Adipocyte (in vitro differentiated cells): ENCODE measurements around the gene KMT2B.

Experiments
- DNase-seq: peaks from one replicate; pipeline ENCODE4 v3.0.0-alpha.2; 2015; ENCODE audit warnings: low read depth
- H3K27me3 ChIP-seq: replicated peaks from 2 replicates; pipeline ENCODE4 v1.7.0; 2013; ENCODE audit warnings: mild to moderate bottlenecking, low read length, moderate library complexity; ENCODE audit not compliant: control insufficient read depth, insufficient read depth
- H3K36me3 ChIP-seq: 2 replicates; pipeline ENCODE4 v1.7.0; 2013; ENCODE audit warnings: low read length, mild to moderate bottlenecking, moderate library complexity; ENCODE audit not compliant: control insufficient read depth, insufficient read depth, severe bottlenecking
- H3K4me1 ChIP-seq: 2 replicates; pipeline ENCODE4 v1.7.0; 2013; ENCODE audit warnings: mild to moderate bottlenecking, low read length, moderate library complexity; ENCODE audit not compliant: control insufficient read depth, insufficient read depth
- H3K4me3 ChIP-seq: 2 replicates; pipeline ENCODE4 v1.7.0; 2013; ENCODE audit warnings: mild to moderate bottlenecking, low read length, moderate library complexity
- H3K9ac ChIP-seq: 2 replicates; pipeline ENCODE4 v1.7.0; 2013; ENCODE audit warnings: mild to moderate bottlenecking, low read length, moderate library complexity
- H3K9me3 ChIP-seq: 2 replicates; pipeline ENCODE4 v1.7.0; 2013; ENCODE audit warnings: mild to moderate bottlenecking, low read length, moderate library complexity; ENCODE audit not compliant: control insufficient read depth

The KMT2B gene

DNA sequence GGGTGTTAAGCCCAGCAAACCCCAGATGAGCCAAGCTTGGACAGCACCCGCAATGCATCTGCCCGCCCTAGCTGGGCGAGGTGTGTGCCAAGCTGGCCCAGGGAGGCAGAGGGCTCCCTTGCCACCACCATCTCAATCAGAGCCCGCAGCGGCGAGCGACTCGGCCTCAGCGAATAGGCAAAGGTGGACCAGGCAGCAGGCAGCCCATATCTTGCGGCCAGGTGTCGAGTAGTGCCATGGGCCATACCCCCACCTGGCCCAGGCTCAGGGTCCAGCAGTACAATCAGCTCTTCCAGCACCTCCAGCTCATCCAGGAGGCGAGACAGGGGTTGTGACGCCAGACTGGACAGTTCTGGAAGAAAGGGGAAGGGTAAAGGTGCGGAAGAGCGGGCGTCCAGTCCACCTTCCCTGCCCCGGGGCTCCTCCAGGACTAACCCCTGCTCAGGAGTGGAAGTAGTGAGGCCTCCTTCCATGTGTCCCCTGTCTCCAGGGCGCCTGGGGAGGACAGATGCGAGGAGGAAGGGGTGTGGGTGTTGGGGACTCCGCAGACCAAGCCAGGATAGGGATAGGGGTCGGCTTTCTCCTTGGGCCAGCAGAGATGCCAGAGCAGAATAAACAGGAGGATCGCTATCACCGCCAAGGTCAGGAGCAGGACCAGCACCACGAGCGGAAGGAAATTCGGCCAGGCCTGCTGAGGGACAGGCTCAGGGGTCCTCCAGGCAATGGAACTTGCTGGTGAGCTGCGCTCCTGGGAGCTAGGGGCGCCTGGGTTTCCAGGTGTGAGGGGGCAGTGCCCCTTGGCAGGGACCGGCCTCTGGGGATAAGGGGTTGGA lies 21.7 kb downstream of the KMT2B start:
- DNase-seq: no peak
- peak overlapping the region; percentile 81 for H3K9ac ChIP-seq
- peaks cover 43% of the 10 kb centered on the region for H3K36me3 ChIP-seq
- peak overlapping the region; percentile 80 for H3K4me3 ChIP-seq
- no peaks in the 10 kb centered on the region for H3K27me3 ChIP-seq
- H3K4me1 ChIP-seq: peaks cover 26% of the 10 kb centered on the region
- H3K9me3 ChIP-seq: no peaks in the 10 kb centered on the region

DNA sequence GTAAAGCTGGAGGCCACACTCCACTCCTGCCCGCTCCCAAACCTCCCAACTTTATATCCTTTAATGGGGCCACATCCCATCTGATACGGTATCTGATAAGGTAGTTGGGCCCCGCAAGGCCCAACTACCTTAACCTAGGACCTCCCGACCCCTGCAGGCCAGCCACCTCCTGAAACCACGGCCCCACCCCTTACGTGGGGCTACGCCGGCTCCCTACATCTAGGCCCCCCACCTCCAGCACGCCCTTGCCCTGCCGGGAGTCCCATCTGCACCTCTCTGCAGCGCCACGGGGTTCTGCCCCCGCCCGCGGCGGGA lies 22.3 kb downstream of the KMT2B start:
- H3K4me3 ChIP-seq: peak overlapping the region; percentile 80

GRCh38 chr19:35740423-35741202 lies 22.8 kb downstream of the KMT2B start:
- peak overlapping the region; percentile 80 for H3K4me3 ChIP-seq
- H3K9ac ChIP-seq: peak overlapping the region; percentile 83
- H3K27me3 ChIP-seq: no peaks in the 10 kb centered on the region
- peaks cover 32% of the 10 kb centered on the region for H3K36me3 ChIP-seq
- peak; percentile 99 for DNase-seq
- peaks cover 28% of the 10 kb centered on the region for H3K4me1 ChIP-seq
- no peaks in the 10 kb centered on the region for H3K9me3 ChIP-seq

More for the DNA sequence above, 22.3 kb downstream of the KMT2B start:
- Histone ChIP-seq H3K36me3 (peaks cover 38% of the 10 kb centered on the region), H3K9ac (peak overlapping the region; percentile 81), H3K4me1 (peaks cover 28% of the 10 kb centered on the region), H3K9me3 (no peaks in the 10 kb centered on the region), H3K27me3 (no peaks in the 10 kb centered on the region)
- DNase-seq: no peak

GRCh38 chr19:35741203-35741515 lies 23.4 kb downstream of the KMT2B start:
- no peak for DNase-seq
- H3K4me1 ChIP-seq: peaks cover 32% of the 10 kb centered on the region
- H3K4me3 ChIP-seq: peak overlapping the region; percentile 80
- H3K36me3 ChIP-seq: peaks cover 30% of the 10 kb centered on the region
- no peaks in the 10 kb centered on the region for H3K27me3 ChIP-seq
- H3K9me3 ChIP-seq: no peaks in the 10 kb centered on the region
- peak overlapping the region; percentile 83 for H3K9ac ChIP-seq

GRCh38 chr19:35742121-35742724 lies 24.4 kb downstream of the KMT2B start, which contains the start of gene IGFLR1:
TSS of gene IGFLR1 (minus strand) at chr19:35742452. CDS start at chr19:35741180, 1,272 bp downstream.
- Histone ChIP-seq H3K4me1 (peaks cover 38% of the 10 kb centered on the region), H3K36me3 (peaks cover 21% of the 10 kb centered on the region), H3K27me3 (no peaks in the 10 kb centered on the region), H3K9ac (peak within 1 kb of the TSS; percentile 16), H3K4me3 (no peak within 1 kb of the TSS), H3K9me3 (no peaks in the 10 kb centered on the region)
- DNase-seq: no peak

GRCh38 chr19:35743640-35744429 lies 26.0 kb downstream of the KMT2B start:
- H3K4me1 ChIP-seq: peaks cover 42% of the 10 kb centered on the region
- no peaks in the 10 kb centered on the region for H3K27me3 ChIP-seq
- no peaks in the 10 kb centered on the region for H3K9me3 ChIP-seq
- peaks cover 5% of the 10 kb centered on the region for H3K36me3 ChIP-seq
- no peak for DNase-seq
- peak overlapping the region; percentile 100 for H3K4me3 ChIP-seq
- H3K9ac ChIP-seq: peak overlapping the region; percentile 96

DNA sequence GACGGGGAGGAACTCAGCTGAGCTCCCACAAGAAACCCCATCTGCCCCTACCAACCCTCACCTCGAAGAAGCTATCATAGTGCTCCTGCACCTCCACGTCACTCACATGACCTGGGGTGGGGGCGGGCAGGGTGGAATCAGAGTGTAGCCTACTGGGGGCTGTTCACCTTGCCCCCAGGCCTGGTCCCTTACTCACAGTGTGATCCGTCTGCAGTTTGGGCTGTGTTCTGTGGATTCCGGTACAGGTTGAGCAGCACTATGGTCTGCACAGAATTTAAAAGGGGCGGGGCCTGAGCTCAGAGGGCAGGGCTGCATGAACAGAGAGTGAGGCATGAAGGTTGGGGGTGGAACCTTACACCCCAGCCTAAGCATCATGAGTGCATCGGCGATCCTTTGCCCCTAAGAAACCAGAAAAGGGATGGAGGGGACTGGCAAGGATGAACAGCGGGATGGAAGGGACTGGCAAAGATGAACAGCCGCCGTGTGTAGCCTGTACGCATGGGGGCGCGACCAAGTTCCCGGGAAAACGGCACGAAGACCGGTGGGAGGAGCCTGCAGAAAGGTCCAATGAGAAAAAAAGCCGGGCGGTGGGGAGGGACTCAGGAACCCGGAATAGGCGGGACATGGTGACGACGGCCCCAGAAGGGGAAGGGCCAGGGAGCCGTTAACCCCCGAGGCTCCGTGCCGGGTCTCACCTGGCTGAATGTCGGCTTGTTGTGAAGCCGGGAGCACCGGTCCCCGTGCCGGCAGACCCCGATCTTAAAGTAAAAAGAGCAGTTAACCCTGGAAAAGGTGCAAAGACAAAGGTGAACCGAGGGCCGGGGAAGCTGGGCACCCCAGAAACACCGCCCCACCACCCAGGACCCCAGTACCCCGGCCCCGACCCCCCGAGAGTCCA lies 26.9 kb downstream of the KMT2B start:
- Histone ChIP-seq H3K4me3 (peak overlapping the region; percentile 100), H3K9me3 (no peaks in the 10 kb centered on the region), H3K4me1 (peaks cover 38% of the 10 kb centered on the region), H3K36me3 (peaks cover 3% of the 10 kb centered on the region), H3K9ac (peak overlapping the region; percentile 96), H3K27me3 (no peaks in the 10 kb centered on the region)
- DNase-seq: peak; percentile 99

DNA sequence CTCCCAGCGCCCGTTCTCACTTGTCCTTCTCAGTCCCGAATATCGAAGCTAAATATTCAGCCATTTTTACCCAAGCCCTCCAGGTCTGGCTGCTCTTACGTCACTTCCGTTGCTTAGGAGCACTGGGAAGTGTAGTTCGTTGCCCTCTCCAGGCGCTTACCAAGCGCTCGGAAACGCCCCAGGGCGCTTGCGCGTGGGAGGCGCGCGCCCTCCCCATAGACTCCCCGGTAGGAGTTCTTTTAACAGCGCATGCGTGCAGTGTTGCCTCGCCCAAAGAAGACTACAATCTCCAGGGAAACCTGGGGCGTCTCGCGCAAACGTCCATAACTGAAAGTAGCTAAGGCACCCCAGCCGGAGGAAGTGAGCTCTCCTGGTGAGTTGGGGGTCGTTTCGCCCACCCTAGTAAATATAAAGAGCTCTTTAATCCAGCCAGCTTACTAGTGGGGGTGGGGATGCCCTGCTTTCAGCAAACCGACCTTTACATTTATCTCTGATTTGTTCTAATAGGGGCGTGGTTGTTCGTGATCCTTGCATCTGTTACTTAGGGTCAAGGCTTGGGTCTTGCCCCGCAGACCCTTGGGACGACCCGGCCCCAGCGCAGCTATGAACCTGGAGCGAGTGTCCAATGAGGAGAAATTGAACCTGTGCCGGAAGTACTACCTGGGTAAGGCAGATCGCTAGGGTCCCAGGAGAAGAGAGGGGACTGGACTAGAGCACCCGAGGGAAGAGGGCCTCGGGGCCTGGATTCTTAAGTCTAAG lies 27.7 kb downstream of the KMT2B start, which contains the start of the genes PSENEN and U2AF1L4:
PSENEN (plus strand) TSS at position 324 of the 759 bp plus-strand sequence; CDS start at position 604, 280 bp downstream.
U2AF1L4 (minus strand) TSS at position 91 of the 759 bp plus-strand sequence; CDS start at position 64, 27 bp downstream.
- Histone ChIP-seq H3K36me3 (peaks cover 3% of the 10 kb centered on the region), H3K9ac (peak within 1 kb of the TSS; percentile 96), H3K4me1 (peaks cover 32% of the 10 kb centered on the region), H3K27me3 (no peaks in the 10 kb centered on the region), H3K4me3 (peak within 1 kb of the TSS; percentile 100), H3K9me3 (no peaks in the 10 kb centered on the region)
- DNase-seq: peak; percentile 100

GRCh38 chr19:35746087-35746462 lies 28.3 kb downstream of the KMT2B start:
- Histone ChIP-seq H3K9ac (peak overlapping the region; percentile 96), H3K4me3 (peak overlapping the region; percentile 100), H3K9me3 (no peaks in the 10 kb centered on the region), H3K27me3 (no peaks in the 10 kb centered on the region), H3K36me3 (peaks cover 3% of the 10 kb centered on the region), H3K4me1 (peaks cover 27% of the 10 kb centered on the region)
- DNase-seq: no peak
